GM06990 (cell line): ENCODE results near the gene S100A6.
"Not testable (repeated sequence)": the region's sequence is repeated elsewhere in the genome, so short reads cannot be mapped to it uniquely, and the experiment has no call there.

Experiments used
- DNase-seq: peaks from one replicate; pipeline ENCODE4 v3.0.0-alpha.2; 2011; ENCODE audit not compliant: insufficient read length; ENCODE audit errors: extremely low read depth
- H3K27me3 ChIP-seq: replicated peaks from 2 replicates; pipeline ENCODE4 v1.6.0; 2011; ENCODE audit warnings: low read length; ENCODE audit not compliant: control insufficient read depth, insufficient read depth
- H3K36me3 ChIP-seq: 2 replicates; pipeline ENCODE4 v1.5.1; 2011; ENCODE audit warnings: low read length; ENCODE audit not compliant: control insufficient read depth, insufficient read depth
- H3K4me3 ChIP-seq: replicated peaks from 2 replicates; pipeline ENCODE4 v1.5.1; 2011; ENCODE audit warnings: low read depth, mild to moderate bottlenecking, control low read depth, low read length
- CTCF ChIP-seq: IDR thresholded peaks from 2 replicates; pipeline ENCODE4 v1.5.1; 2011; ENCODE audit warnings: low read length, control low read depth, mild to moderate bottlenecking, inconsistent platforms; ENCODE audit not compliant: insufficient read depth, poor library complexity, severe bottlenecking

The S100A6 gene

GRCh38 chr1:153520818-153521476 lies 14.8 kb downstream of the S100A6 start:
- no peak for DNase-seq
- Histone ChIP-seq H3K27me3 (no peaks in the 10 kb centered on the region; the same call in 1 of the 2 replicates), H3K4me3 (no peak overlapping the region), H3K36me3 (no peaks in the 10 kb centered on the region)
- TF ChIP-seq CTCF: no peak

- H3K36me3 ChIP-seq, DNase-seq, H3K4me3 ChIP-seq: not testable (repeated sequence)
Observed at GRCh38 chr1:153520137-153520691, 15.6 kb downstream of the S100A6 start.

GRCh38 chr1:153519242-153519641 lies 16.5 kb downstream of the S100A6 start:
- no peak for DNase-seq
- TF ChIP-seq CTCF: no peak
- H3K27me3 ChIP-seq: no peaks in the 10 kb centered on the region; the same call in 1 of the 2 replicates
- H3K36me3 ChIP-seq: no peaks in the 10 kb centered on the region
- no peak overlapping the region for H3K4me3 ChIP-seq

More at GRCh38 chr1:153520137-153520691, 15.6 kb downstream of the S100A6 start:
- not testable (repeated sequence) for H3K27me3 ChIP-seq

GRCh38 chr1:153515504-153516394 lies 20.0 kb downstream of the S100A6 start:
- H3K27me3 ChIP-seq: no peaks in the 10 kb centered on the region; the same call in 1 of the 2 replicates
- no peaks in the 10 kb centered on the region for H3K36me3 ChIP-seq
- H3K4me3 ChIP-seq: no peak overlapping the region
- no peak for DNase-seq
- TF ChIP-seq CTCF: no peak

- Histone ChIP-seq H3K27me3 (no peaks in the 10 kb centered on the region; the same call in 1 of the 2 replicates), H3K36me3 (no peaks in the 10 kb centered on the region), H3K4me3 (no peak overlapping the region)
- DNase-seq: no peak
- TF ChIP-seq CTCF: no peak
Observed at GRCh38 chr1:153513666-153514065, 22.1 kb downstream of the S100A6 start.

GRCh38 chr1:153513023-153513422 lies 22.8 kb downstream of the S100A6 start:
- no peak for DNase-seq
- H3K36me3 ChIP-seq: no peaks in the 10 kb centered on the region
- H3K4me3 ChIP-seq: no peak overlapping the region
- H3K27me3 ChIP-seq: no peaks in the 10 kb centered on the region; the same call in 1 of the 2 replicates
- TF ChIP-seq CTCF: no peak
